ENCODE data around the gene MGARP. TPM values are rescaled to one million over a fixed set of nuclear protein-coding genes. Genes with fewer than 3 reads are reported as not detected.

MGARP gene
- polyA plus RNA-seq, 1 of the 3 experiments (the other 2 are of a cell fraction) = 22.9 TPM

- Histone ChIP-seq H3K27me3 (ENCODE audit: insufficient read depth) (no peaks in the 10 kb centered on the region), H3K9me3 (no peaks in the 10 kb centered on the region), H3K9ac (no peak overlapping the region), H4K20me1 (ENCODE audit: insufficient read depth) (no peaks in the 10 kb centered on the region), H3K9me2 (no peaks in the 10 kb centered on the region), H3F3A (replicated peaks; ENCODE audit: insufficient read depth) (peaks cover 40% of the 10 kb centered on the region), H2AFZ (ENCODE audit: low read depth) (no peak overlapping the region; the same call in 1 of the 2 replicates), H3K4me1 (ENCODE audit: control insufficient read depth in 1 of 2, insufficient read depth in 2 of 2, low read depth in 1 of 2, low read length in 1 of 2) (peaks cover 3 to 39% of the 10 kb centered on the region in 2 experiments), H3K79me2 (ENCODE audit: insufficient read depth) (no peaks in the 10 kb centered on the region), H3K4me2 (peak overlapping the region; percentile 53), H3K4me3 (ENCODE audit: low read depth in 2 of 2, low read length in 1 of 2) (no peak overlapping the region), H3K27ac (ENCODE audit: low read depth in 2 of 2, low read length in 1 of 2) (peak overlapping the region; percentile 45 to 96; a peak in 3 of 4 replicates), H3K36me3 (replicated peaks in 1 of 2; ENCODE audit: control insufficient read depth in 1 of 2, insufficient read depth in 2 of 2, low read length in 1 of 2) (no peaks in the 10 kb centered on the region)
- TF ChIP-seq TEAD4 (IDR thresholded peaks at IDR 0.05; ENCODE audit: borderline replicate concordance, insufficient read depth) = no peak
- no peak for TF ChIP-seq ELF1 (IDR thresholded peaks at IDR 0.05)
- TF ChIP-seq MXI1 (IDR thresholded peaks at IDR 0.05; ENCODE audit: low read depth, low read length) = no peak
- TF ChIP-seq RCOR1 (IDR thresholded peaks at IDR 0.05; ENCODE audit: low read length) = no peak
- TF ChIP-seq SIN3A (IDR thresholded peaks at IDR 0.05; ENCODE audit: borderline replicate concordance, low read depth, low read length) = no peak
- TF ChIP-seq FOXM1 (IDR thresholded peaks at IDR 0.05; ENCODE audit: low read depth) = no peak
- TF ChIP-seq NRF1 (IDR thresholded peaks at IDR 0.05; ENCODE audit: low read depth, low read length) = no peak
- TF ChIP-seq SMC3 (IDR thresholded peaks at IDR 0.05; ENCODE audit: low read depth, low read length) = no peak
- TF ChIP-seq PBX3 (IDR thresholded peaks at IDR 0.05) = no peak
- no peak for TF ChIP-seq JUND (IDR thresholded peaks at IDR 0.05)
- no peak for TF ChIP-seq RFX5 (IDR thresholded peaks at IDR 0.05; ENCODE audit: low read length)
- no peak for TF ChIP-seq IRF3 (IDR thresholded peaks at IDR 0.05; ENCODE audit: low read depth, low read length)
- no peak for DNase-seq
- WGBS (ENCODE audit: low lambda C conversion rate) = 95% methylated on average over 12 of the region's 12 CpGs
- ChIA-PET CTCF (interaction anchor here (1.0 to 1.3 kb wide), 2 partner anchors 15 to 54 kb away, joined by 3 read pairs; no protein-coding TSS in a partner anchor), POLR2A (no interaction called here)
Measured at GRCh38 chr4:139241784-139242151, 38.3 kb downstream of the MGARP start.

GRCh38 chr4:139241086-139241783 lies 38.8 kb downstream of the MGARP start:
- H3K4me3 ChIP-seq (ENCODE audit: low read depth in 2 of 2, low read length in 1 of 2) = no peak overlapping the region
- no peak overlapping the region for H2AFZ ChIP-seq (ENCODE audit: low read depth)
- DNase-seq = no peak
- no peaks in the 10 kb centered on the region for H3K36me3 ChIP-seq (replicated peaks in 1 of 2; ENCODE audit: control insufficient read depth in 1 of 2, insufficient read depth in 2 of 2, low read length in 1 of 2)
- peaks cover 1 to 39% of the 10 kb centered on the region in 2 experiments for H3K4me1 ChIP-seq (ENCODE audit: control insufficient read depth in 1 of 2, insufficient read depth in 2 of 2, low read depth in 1 of 2, low read length in 1 of 2)
- H3K79me2 ChIP-seq (ENCODE audit: insufficient read depth) = no peaks in the 10 kb centered on the region
- no peaks in the 10 kb centered on the region for H3K9me2 ChIP-seq
- H3K9me3 ChIP-seq = no peaks in the 10 kb centered on the region
- H4K20me1 ChIP-seq (ENCODE audit: insufficient read depth) = no peaks in the 10 kb centered on the region
- POLR2A ChIA-PET = no interaction called here
- no peaks in the 10 kb centered on the region for H3K27me3 ChIP-seq (ENCODE audit: insufficient read depth)
- H3K27ac ChIP-seq (ENCODE audit: low read depth in 2 of 2, low read length in 1 of 2) = no peak overlapping the region; a peak in 2 of 4 replicates
- H3F3A ChIP-seq (replicated peaks; ENCODE audit: insufficient read depth) = peaks cover 38% of the 10 kb centered on the region
- CTCF ChIA-PET = interaction anchor here (1.0 to 1.3 kb wide), 2 partner anchors 15 to 54 kb away, joined by 3 read pairs; no protein-coding TSS in a partner anchor
- no peak for TF ChIP-seq POLR2AphosphoS5 (IDR thresholded peaks at IDR 0.05; ENCODE audit: low read depth, low read length)
- TF ChIP-seq MAX (IDR thresholded peaks at IDR 0.05; ENCODE audit: low read depth) = no peak
- no peak for TF ChIP-seq MEF2A (IDR thresholded peaks at IDR 0.05; ENCODE audit: borderline replicate concordance, low read depth)
- no peak for TF ChIP-seq EP300 (IDR thresholded peaks at IDR 0.05; ENCODE audit: borderline replicate concordance in 1 of 2, low read depth in 1 of 2, low read length in 1 of 2)
- no peak for TF ChIP-seq SMC3 (IDR thresholded peaks at IDR 0.05; ENCODE audit: low read depth, low read length)
- no peak for TF ChIP-seq FOSL2 (IDR thresholded peaks at IDR 0.05; ENCODE audit: borderline replicate concordance, low read depth)
- no peak for TF ChIP-seq ELF1 (IDR thresholded peaks at IDR 0.05)
- TF ChIP-seq TEAD4 (IDR thresholded peaks at IDR 0.05; ENCODE audit: borderline replicate concordance, insufficient read depth) = no peak
- TF ChIP-seq GABPA (IDR thresholded peaks at IDR 0.05; ENCODE audit: low read depth) = no peak
- no peak for TF ChIP-seq IRF3 (IDR thresholded peaks at IDR 0.05; ENCODE audit: low read depth, low read length)
- no peak for TF ChIP-seq RFX5 (IDR thresholded peaks at IDR 0.05; ENCODE audit: low read length)
- no peak for TF ChIP-seq MXI1 (IDR thresholded peaks at IDR 0.05; ENCODE audit: low read depth, low read length)
- TF ChIP-seq TCF12 (IDR thresholded peaks at IDR 0.05) = no peak
- no peak for TF ChIP-seq ZBTB33 (IDR thresholded peaks at IDR 0.05; ENCODE audit: borderline replicate concordance, low read depth)
- no peak overlapping the region for H3K9ac ChIP-seq
- H3K4me2 ChIP-seq = no peak overlapping the region
- 91% methylated on average over 11 of the region's 11 CpGs for WGBS (ENCODE audit: low lambda C conversion rate)
